Esophagus squamous epithelium (tissue), 4 donors: ENCODE data around the gene CBFA2T3.

Experiments used
- POLR2A ChIP-seq, 4 donors: fragments of 450-650 bp; IDR thresholded peaks; one replicate each; pipeline ENCODE4 v1.6.1; 2017; ENCODE audit warnings: antibody characterized with exemption in 4 of 4, mild to moderate bottlenecking in 4 of 4, moderate library complexity in 3 of 4
- TF ChIP-seq, protein P1 (sequence below), 6 experiments: fragments of 450-650 bp in 4 of 6; fragments of 200-600 bp in 2 of 6; sonication (generic) in 2 of 6; IDR thresholded peaks; one replicate each; pipeline ENCODE4 v1.5.1; 2016 to 2019; ENCODE audit warnings: antibody characterized with exemption in 6 of 6, mild to moderate bottlenecking in 4 of 6, moderate library complexity in 4 of 6

DNA sequence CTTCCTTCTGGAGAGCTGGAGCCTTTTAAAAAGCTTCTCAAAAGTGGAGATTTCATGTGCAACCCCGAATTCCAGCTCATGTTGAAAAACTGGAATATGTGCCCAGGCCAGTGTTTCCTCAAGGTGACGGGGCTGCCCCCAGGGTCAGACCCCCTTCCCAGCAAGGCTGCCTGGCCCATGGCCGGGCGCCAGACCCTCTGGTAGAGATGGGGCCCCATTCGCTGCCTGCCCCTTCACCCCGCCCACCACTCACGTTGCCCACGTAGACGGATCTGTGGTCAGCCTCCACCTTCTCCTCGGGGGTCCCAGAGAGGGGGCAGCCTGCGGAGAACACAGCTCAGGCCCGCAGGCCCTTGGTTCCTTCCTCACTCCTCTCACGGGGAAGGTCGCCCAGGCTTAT is 111.7 kb downstream of the CBFA2T3 start:
- TF ChIP-seq, protein P1, sequence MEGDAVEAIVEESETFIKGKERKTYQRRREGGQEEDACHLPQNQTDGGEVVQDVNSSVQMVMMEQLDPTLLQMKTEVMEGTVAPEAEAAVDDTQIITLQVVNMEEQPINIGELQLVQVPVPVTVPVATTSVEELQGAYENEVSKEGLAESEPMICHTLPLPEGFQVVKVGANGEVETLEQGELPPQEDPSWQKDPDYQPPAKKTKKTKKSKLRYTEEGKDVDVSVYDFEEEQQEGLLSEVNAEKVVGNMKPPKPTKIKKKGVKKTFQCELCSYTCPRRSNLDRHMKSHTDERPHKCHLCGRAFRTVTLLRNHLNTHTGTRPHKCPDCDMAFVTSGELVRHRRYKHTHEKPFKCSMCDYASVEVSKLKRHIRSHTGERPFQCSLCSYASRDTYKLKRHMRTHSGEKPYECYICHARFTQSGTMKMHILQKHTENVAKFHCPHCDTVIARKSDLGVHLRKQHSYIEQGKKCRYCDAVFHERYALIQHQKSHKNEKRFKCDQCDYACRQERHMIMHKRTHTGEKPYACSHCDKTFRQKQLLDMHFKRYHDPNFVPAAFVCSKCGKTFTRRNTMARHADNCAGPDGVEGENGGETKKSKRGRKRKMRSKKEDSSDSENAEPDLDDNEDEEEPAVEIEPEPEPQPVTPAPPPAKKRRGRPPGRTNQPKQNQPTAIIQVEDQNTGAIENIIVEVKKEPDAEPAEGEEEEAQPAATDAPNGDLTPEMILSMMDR (IDR thresholded peaks at IDR 0.05): no peak
- no peak for TF ChIP-seq POLR2A (IDR thresholded peaks at IDR 0.05)
